Fibroblast of upper back skin (primary cell): ENCODE results near the gene TBRG4.

Experiments
- DNase-seq: peaks from one replicate; pipeline ENCODE4 v3.0.0-alpha.2; 2013

Gene TBRG4

GRCh38 chr7:45050198-45050597, 61.3 kb downstream of the TBRG4 start:
- DNase-seq = no peak
